Umbilical cord (tissue), 2 donors: ENCODE data around the gene GMPPA. TPM values are rescaled to one million over a fixed set of nuclear protein-coding genes. Genes with fewer than 3 reads are reported as not detected.

Experiments
- DNase-seq: peaks from one replicate; pipeline ENCODE4 v3.0.0-alpha.2; 2015; ENCODE audit warnings: low spot score
- total RNA-seq: library from RNA; depleted of rRNA; stranded (reverse); fragments of >200 nt; gene quantifications from one replicate; pipeline ENCODE4 v1.2.3, GENCODE V29; 2014; ENCODE audit warnings: low replicate concordance; ENCODE audit not compliant: insufficient read depth

Gene GMPPA
- total RNA-seq, 1 donor from 2014 or later, result 44.1 TPM

DNA sequence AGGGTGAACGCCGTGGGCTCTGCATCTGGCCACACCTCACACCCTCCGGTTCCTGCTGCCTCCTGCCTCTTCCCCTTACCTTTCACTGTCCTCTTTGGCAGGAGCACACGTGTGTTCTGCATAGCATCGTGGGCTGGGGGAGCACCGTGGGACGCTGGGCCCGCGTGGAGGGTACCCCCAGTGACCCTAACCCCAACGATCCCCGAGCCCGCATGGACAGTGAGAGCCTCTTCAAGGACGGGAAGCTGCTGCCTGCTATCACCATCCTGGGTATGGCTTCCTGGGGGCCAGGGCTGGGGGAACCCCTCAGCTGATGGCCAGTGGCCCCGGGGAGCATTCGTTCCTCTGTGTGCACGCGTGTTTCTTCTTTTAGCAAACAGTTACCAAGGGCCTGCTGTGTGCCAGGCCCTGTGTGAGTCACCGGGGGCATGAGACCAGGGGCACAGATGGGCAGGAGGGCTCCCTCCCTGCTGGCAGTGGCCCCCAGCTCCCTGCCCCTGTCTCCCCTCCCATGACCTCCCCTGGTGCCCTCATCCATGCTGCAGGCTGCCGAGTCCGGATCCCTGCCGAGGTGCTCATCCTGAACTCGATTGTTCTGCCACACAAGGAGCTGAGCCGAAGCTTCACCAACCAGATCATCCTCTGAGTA, 7.6 kb downstream of the GMPPA start:
- DNase-seq, result no peak

GRCh38 chr2:219506802-219507526, 8.3 kb downstream of the GMPPA start:
- DNase-seq, result no peak

DNA sequence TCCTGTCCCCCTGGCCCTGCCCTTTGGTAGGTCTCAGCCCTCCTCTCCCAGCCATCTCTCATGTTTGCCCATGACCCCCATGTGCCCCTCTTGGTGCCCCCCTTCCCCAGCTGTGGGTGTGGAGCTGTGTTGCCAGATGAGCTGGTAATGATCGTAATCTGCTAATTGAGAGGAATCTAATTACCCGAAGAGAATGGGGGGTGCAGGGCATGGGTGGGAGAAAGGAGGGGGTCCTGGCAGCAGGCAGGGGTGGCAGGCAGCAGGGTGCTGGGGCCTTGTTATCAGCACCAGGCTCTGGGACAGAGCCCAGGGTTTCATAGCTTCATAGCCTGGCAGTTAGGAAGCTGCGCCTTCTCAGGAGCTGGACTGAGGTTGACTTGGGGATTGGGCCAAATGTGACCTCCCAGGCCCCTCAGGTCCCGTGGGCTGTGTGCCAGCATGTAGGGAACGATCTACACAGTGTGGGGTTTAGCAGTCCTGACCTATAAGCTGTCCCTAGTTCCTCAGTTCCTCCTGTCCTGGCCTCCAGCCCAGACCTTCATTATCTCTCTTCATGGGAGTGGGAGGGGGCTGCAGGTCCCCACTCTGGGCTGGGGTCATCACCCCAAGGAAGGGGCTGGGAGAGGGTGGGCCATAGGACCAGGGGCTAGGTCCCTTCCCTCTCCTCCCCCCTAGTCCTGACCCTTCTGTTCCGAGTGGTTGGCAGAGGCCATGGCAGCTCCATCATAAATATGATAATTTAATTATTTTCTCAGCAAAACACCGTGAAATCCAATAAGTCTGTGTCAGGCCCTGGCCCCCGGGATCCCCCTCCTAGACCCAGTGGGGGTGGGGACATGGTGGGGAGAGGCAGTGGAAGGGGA, 9.1 kb downstream of the GMPPA start:
- DNase-seq, result no peak

- DNase-seq, result no peak
Measured at GRCh38 chr2:219508444-219508734, 9.7 kb downstream of the GMPPA start.

- DNase-seq, result peak; percentile 68
Measured at GRCh38 chr2:219508971-219509779, 10.5 kb downstream of the GMPPA start.

GRCh38 chr2:219509780-219510511, 11.3 kb downstream of the GMPPA start:
- peak; percentile 91 for DNase-seq

GRCh38 chr2:219510512-219511135, 11.9 kb downstream of the GMPPA start:
- DNase-seq, result no peak

DNA sequence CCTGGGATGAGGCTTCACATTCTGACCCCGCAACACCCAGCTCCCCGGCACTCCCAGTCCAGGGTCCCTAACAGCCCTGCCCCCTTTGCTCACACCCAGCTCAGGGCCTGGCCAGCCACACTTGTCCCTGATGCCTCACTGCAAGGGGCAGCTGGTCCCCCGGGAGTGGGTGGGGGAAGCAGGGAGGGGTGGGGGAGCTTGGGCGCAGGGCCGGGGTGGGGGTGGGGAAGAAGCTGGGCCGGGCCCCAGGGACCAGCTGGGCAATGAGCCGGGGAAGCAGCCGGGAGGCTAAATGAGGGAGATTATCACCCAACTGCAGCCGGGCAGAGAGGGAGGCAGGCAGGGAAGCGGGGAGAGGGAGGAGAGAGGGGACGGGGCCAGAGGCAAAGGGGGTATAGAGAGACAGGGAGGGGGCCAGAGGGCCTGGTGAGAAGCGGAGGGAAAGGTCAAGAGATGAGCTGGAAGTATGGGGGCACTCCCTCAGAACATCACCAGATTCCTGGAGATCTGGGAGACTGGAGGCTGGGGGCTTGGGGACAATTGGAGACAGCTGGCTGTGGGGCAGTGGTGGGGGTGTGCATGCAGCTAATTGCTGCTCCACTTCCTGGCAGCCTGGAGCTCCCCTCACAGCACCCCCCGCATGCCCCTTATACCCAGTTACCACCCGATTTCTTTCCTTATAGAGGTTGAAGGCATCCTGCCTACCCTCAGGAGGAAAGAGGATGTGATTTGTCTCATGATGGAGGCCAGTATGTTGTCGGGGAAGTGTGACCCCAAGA, 13.0 kb downstream of the GMPPA start:
- DNase-seq, result no peak

- DNase-seq, result no peak
Measured at GRCh38 chr2:219512524-219513216, 14.0 kb downstream of the GMPPA start.

DNA sequence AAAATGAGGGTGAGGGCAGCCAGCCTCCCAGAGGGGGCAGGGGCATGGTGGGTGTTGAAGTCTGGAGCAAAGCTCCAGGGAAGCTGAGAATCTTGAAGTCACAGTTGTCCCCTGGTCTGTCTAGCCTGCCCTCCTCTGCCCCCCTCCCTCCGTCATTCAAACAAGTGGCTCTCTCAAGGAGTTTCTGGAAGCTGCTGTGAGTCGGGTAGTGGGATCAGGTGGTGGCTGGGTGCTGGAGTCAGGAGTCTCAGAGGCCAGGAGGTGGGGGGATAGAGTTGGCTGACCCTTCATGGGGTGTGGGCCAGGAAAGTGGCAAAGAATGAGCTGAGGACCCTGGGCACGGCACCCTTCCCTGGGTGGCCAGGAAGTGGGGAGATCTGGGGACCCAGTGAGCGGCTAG, 15.1 kb downstream of the GMPPA start:
- DNase-seq, result no peak

GRCh38 chr2:219514196-219514761, 15.6 kb downstream of the GMPPA start, which contains the start of gene ASIC4:
Gene ASIC4, plus strand, starts transcription at chr2:219514482. Its CDS starts 243 bp downstream, at chr2:219514725.
- no peak for DNase-seq

DNA sequence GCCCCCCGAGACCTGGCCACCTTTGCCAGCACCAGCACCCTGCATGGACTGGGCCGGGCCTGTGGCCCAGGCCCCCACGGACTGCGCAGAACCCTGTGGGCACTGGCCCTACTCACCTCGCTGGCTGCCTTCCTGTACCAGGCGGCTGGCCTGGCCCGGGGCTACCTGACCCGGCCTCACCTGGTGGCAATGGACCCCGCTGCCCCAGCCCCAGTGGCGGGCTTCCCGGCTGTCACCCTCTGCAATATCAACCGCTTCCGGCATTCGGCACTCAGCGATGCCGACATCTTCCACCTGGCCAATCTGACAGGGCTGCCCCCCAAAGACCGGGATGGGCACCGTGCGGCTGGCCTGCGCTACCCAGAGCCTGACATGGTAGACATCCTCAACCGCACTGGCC, 16.1 kb downstream of the GMPPA start:
- DNase-seq, result no peak

GRCh38 chr2:219515874-219516629, 17.4 kb downstream of the GMPPA start:
- DNase-seq, result no peak

DNA sequence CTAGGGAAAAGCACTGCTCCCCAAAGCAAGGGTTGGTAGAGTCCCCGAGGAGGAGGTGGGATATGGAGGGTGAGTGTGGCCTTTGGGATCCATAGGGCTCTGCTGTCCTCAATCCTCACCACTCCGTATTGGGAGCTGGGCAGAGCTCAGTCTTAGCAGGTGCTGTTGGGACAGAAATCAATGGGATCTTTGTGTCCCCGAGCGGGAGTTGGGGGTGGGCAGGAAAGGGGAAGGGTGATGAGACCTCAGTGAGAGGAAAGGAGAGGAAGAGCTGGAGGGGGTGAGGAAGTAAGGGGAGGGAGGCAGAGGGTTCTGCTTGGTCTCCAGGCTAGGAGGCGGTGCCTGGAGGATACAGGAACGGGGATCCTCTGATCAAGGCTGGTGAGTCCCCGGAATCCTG, 18.2 kb downstream of the GMPPA start:
- DNase-seq, result no peak

GRCh38 chr2:219517954-219518778, 19.5 kb downstream of the GMPPA start:
- no peak for DNase-seq

GRCh38 chr2:219519526-219519916, 20.8 kb downstream of the GMPPA start:
- DNase-seq, result no peak

GRCh38 chr2:219520079-219520478, 21.4 kb downstream of the GMPPA start:
- DNase-seq, result no peak
